Left ventricle myocardium inferior (tissue), 1 donor: Measurements from ENCODE around the gene ATPAF1. TPM values are rescaled to one million over a fixed set of nuclear protein-coding genes. Genes with fewer than 3 reads are reported as not detected.

Experiments used
- DNase-seq: peaks from one replicate; pipeline ENCODE4 v3.0.0-alpha.2; 2020
- H3K27ac ChIP-seq: fragments of 200-600 bp; replicated peaks from 2 replicates; pipeline ENCODE4 v1.8.0; 2021
- H3K27me3 ChIP-seq: fragments of 200-600 bp; 2 replicates; pipeline ENCODE4 v1.8.0; 2021; ENCODE audit warnings: low read depth
- H3K36me3 ChIP-seq: fragments of 200-600 bp; 2 replicates; pipeline ENCODE4 v1.8.0; 2021
- H3K4me1 ChIP-seq: fragments of 200-600 bp; 2 replicates; pipeline ENCODE4 v1.8.0; 2021
- H3K4me3 ChIP-seq: fragments of 200-600 bp; 2 replicates; pipeline ENCODE4 v1.8.0; 2021; ENCODE audit warnings: mild to moderate bottlenecking, moderate library complexity
- H3K9me3 ChIP-seq: fragments of 200-600 bp; replicated peaks from 2 replicates; pipeline ENCODE4 v1.8.0; 2021
- CTCF ChIP-seq: fragments of 200-600 bp; IDR thresholded peaks from 2 replicates; pipeline ENCODE4 v1.8.0; 2021; ENCODE audit warnings: antibody characterized with exemption, mild to moderate bottlenecking, borderline replicate concordance
- intact Hi-C: fragments of 100-400 bp; cut with micrococcal nuclease; formaldehyde crosslinking; loops from one replicate; pipeline ENCODE4 v1.11.0; 2022
- total RNA-seq: library from RNA; stranded (reverse); fragmentation: NEBNext Ultra II Directional; extraction: Animal tissue kit (Norgen Biotek cat#: 25700); gene quantifications from one replicate; pipeline ENCODE4 v1.2.1, GENCODE V29; 2021
- donor health status: DM: no; HTN: yes; CAD: no; lungs with severe emphysema.

The ATPAF1 gene
- total RNA-seq, 1 donor from 2014 or later, result 235 TPM

- Histone ChIP-seq H3K27me3 (no peaks in the 10 kb centered on the region), H3K27ac (peak overlapping the region; percentile 48), H3K9me3 (no peaks in the 10 kb centered on the region), H3K4me1 (peaks cover 41% of the 10 kb centered on the region), H3K36me3 (peaks cover 67% of the 10 kb centered on the region), H3K4me3 (no peak overlapping the region)
- peak; percentile 14 for TF ChIP-seq CTCF
- DNase-seq, result no peak
- intact Hi-C loops, result no loop called here
These were observed 24.0 kb upstream of the ATPAF1 start for GRCh38 chr1:46691997-46692790.

- Histone ChIP-seq H3K4me3 (no peak overlapping the region), H3K9me3 (no peaks in the 10 kb centered on the region), H3K27ac (no peak overlapping the region), H3K4me1 (peaks cover 50% of the 10 kb centered on the region), H3K36me3 (peaks cover 69% of the 10 kb centered on the region), H3K27me3 (no peaks in the 10 kb centered on the region)
- DNase-seq, result no peak
- no peak for TF ChIP-seq CTCF
- intact Hi-C loops, result no loop called here
These were observed 22.8 kb upstream of the ATPAF1 start for GRCh38 chr1:46690931-46691421.

DNA sequence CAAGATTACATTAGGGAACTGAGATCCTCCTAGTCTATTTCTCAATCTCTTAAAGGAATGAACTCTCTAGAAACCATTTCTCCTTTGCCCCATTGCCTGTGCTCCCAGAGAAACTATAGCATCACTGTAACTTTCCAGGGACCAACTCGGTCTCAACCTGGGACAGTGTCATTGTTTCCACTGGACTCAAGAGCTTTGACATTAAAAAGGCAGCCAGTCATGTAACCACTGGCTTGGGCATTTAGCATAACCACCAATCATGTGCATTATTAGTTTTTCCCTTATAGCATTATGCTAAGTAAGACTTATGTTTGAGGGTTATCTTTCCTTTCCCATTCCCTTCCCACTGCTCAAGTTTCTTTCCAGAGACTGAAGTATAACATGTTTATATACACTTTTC is 21.7 kb upstream of the ATPAF1 start:
- peaks cover 50% of the 10 kb centered on the region for H3K4me1 ChIP-seq
- DNase-seq, result no peak
- intact Hi-C loops, result no loop called here
- no peak for TF ChIP-seq CTCF
- H3K9me3 ChIP-seq, result no peaks in the 10 kb centered on the region
- peaks cover 69% of the 10 kb centered on the region for H3K36me3 ChIP-seq
- no peaks in the 10 kb centered on the region for H3K27me3 ChIP-seq
- H3K4me3 ChIP-seq, result no peak overlapping the region
- no peak overlapping the region for H3K27ac ChIP-seq

DNA sequence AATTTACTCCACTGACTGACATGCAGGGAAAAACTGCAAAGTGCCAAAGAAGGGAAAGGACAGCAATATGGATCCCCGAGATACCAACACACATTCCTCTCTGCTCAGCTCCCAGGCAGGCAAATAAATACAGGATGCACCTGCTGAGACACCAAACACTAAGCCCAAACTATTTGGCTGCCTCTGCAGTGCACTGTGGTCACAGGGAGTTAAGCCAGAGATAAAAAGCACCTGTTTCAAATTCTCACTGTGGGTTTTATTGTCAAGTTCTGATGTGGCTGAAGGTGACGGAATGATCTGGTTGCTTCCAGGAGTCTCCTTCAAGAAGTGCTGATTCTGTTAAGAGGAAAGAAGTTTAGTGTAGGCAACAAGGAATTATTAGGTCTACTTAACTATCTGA is 21.2 kb upstream of the ATPAF1 start:
- Histone ChIP-seq H3K27ac (no peak overlapping the region), H3K4me1 (peaks cover 50% of the 10 kb centered on the region), H3K9me3 (no peaks in the 10 kb centered on the region), H3K27me3 (no peaks in the 10 kb centered on the region), H3K36me3 (peaks cover 74% of the 10 kb centered on the region), H3K4me3 (no peak overlapping the region)
- intact Hi-C loops, result no loop called here
- TF ChIP-seq CTCF, result no peak
- no peak for DNase-seq

- H3K27ac ChIP-seq, result peak overlapping the region; percentile 25
- no peak overlapping the region for H3K4me3 ChIP-seq
- no peak for DNase-seq
- intact Hi-C loops, result no loop called here
- H3K27me3 ChIP-seq, result no peaks in the 10 kb centered on the region
- H3K36me3 ChIP-seq, result peaks cover 87% of the 10 kb centered on the region
- TF ChIP-seq CTCF, result no peak
- H3K4me1 ChIP-seq, result peaks cover 42% of the 10 kb centered on the region
- no peaks in the 10 kb centered on the region for H3K9me3 ChIP-seq
These were observed 19.9 kb upstream of the ATPAF1 start for GRCh38 chr1:46687921-46688509.
